Endodermal cell (in vitro differentiated cells): ENCODE measurements around the gene ZNF469. TPM values are rescaled to one million over a fixed set of nuclear protein-coding genes. Genes with fewer than 3 reads are reported as not detected.

ENCODE experiments used
- DNase-seq: peaks from one replicate; pipeline ENCODE4 v3.0.0-alpha.2; 2017
- H3K27ac ChIP-seq: 2 replicates; pipeline ENCODE4 v1.5.1; 2013; ENCODE audit warnings: mild to moderate bottlenecking, low read depth, low read length, moderate library complexity
- H3K27me3 ChIP-seq: 2 replicates; pipeline ENCODE4 v1.6.1; 2013; ENCODE audit warnings: mild to moderate bottlenecking, low read length, moderate library complexity; ENCODE audit not compliant: insufficient read depth, control insufficient read depth, poor library complexity, severe bottlenecking
- H3K36me3 ChIP-seq: 2 replicates; pipeline ENCODE4 v1.7.0; 2013; ENCODE audit warnings: mild to moderate bottlenecking, low read length, moderate library complexity; ENCODE audit not compliant: control insufficient read depth, insufficient read depth
- H3K4me1 ChIP-seq: one replicate; pipeline ENCODE4 v1.7.0; 2013; ENCODE audit warnings: low read length; ENCODE audit not compliant: control insufficient read depth, insufficient read depth
- H3K4me3 ChIP-seq: 2 replicates; pipeline ENCODE4 v1.5.1; 2013; ENCODE audit warnings: mild to moderate bottlenecking, low read length, moderate library complexity
- H3K9ac ChIP-seq: 2 replicates; pipeline ENCODE4 v1.6.1; 2013; ENCODE audit warnings: mild to moderate bottlenecking, low read length, moderate library complexity; ENCODE audit not compliant: poor library complexity, severe bottlenecking; ENCODE audit errors: extremely low read depth
- H3K9me3 ChIP-seq: 2 replicates; pipeline ENCODE4 v1.6.1; 2013; ENCODE audit warnings: mild to moderate bottlenecking, low read length, moderate library complexity; ENCODE audit not compliant: control insufficient read depth
- H3K27ac Mint-ChIP-seq: 2 replicates; pipeline ENCODE4 v1.8.0; 2020; ENCODE audit warnings: mixed read lengths
- H3K27me3 Mint-ChIP-seq: 2 replicates; pipeline ENCODE4 v1.8.0; 2021; ENCODE audit warnings: mild to moderate bottlenecking, mixed read lengths; ENCODE audit not compliant: insufficient read depth
- H3K36me3 Mint-ChIP-seq: 2 replicates; pipeline ENCODE4 v1.8.0; 2020; ENCODE audit warnings: low read depth, mixed read lengths
- H3K4me1 Mint-ChIP-seq: 2 replicates; pipeline ENCODE4 v1.8.0; 2020; ENCODE audit warnings: mixed read lengths
- H3K4me3 Mint-ChIP-seq: 2 replicates; pipeline ENCODE4 v1.8.0; 2020; ENCODE audit warnings: mild to moderate bottlenecking, moderate library complexity, mixed read lengths
- H3K9me3 Mint-ChIP-seq: 2 replicates; pipeline ENCODE4 v1.8.0; 2020; ENCODE audit warnings: mild to moderate bottlenecking, mixed read lengths
- WGBS, 2 experiments: methylation state at CpG; one replicate each; pipeline versions ENCODE4 v1.1.5 to v1.1.7; 2013; ENCODE audit warnings: missing lambda C conversion rate in 2 of 2, mixed read lengths in 1 of 2; ENCODE audit not compliant: insufficient coverage in 1 of 2, insufficient read length in 1 of 2; 5-methylcytosine and 5-hydroxymethylcytosine counted together
- total RNA-seq, 2 donors: library from RNA; stranded (reverse); fragmentation: NEBNext Ultra II Directional in 1 of 2; extraction: Animal tissue kit (Norgen Biotek cat#: 25700) in 1 of 2; gene quantifications; 2 replicates in 1 of 2; 3 replicates in 1 of 2; pipeline ENCODE4 v1.2.1, GENCODE V29; 2021
- TF ChIP-seq, protein P1 (sequence below): fragments of 200-600 bp; sonication (generic); conservative IDR thresholded peaks from 2 replicates; pipeline ENCODE4 v1.5.0; 2021; ENCODE audit warnings: antibody characterized with exemption, mild to moderate bottlenecking

The ZNF469 gene
- total RNA-seq, 2 donors from 2014 or later = 0.68 to 4.7 TPM

DNA sequence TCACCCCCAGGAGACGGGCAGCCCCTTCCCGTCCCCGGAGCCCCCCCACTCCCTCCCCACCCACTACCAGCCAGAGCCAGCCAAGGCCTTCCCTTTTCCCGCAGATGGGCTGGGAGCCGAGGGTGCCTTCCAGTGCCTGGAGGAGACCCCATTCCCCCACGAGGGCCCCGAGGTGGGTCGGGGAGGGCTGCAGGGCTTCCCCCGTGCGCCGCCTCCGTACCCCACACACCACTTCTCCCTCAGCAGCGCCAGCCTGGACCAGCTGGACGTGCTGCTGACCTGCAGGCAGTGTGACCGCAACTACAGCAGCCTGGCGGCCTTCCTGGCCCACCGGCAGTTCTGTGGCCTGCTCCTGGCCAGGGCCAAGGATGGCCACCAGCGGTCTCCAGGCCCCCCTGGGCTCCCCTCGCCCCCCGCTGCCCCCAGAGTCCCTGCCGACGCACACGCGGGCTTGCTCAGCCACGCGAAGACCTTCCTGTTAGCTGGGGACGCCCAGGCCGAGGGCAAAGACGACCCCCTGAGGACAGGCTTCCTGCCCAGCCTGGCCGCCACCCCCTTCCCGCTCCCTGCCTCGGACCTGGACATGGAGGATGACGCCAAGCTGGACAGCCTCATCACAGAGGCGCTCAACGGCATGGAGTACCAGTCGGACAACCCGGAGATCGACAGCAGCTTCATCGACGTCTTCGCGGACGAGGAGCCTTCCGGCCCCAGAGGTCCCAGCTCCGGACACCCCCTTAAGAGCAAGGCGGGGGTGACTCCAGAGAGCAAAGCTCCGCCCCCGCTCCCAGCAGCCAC lies 46.8 kb downstream of the ZNF469 start:
- no peaks in the 10 kb centered on the region for H3K9me3 ChIP-seq
- H3K27me3 ChIP-seq = peaks cover 11% of the 10 kb centered on the region
- no peak overlapping the region for H3K9ac ChIP-seq
- no peaks in the 10 kb centered on the region for H3K9me3 Mint-ChIP-seq
- whole genome bisulfite sequencing, 2 experiments = 90 to 91% methylated on average over 39 to 46 of the region's 48 CpGs
- no peak overlapping the region for H3K27ac Mint-ChIP-seq
- H3K27me3 Mint-ChIP-seq = peaks cover 2% of the 10 kb centered on the region
- no peak for DNase-seq
- H3K4me1 Mint-ChIP-seq = no peaks in the 10 kb centered on the region
- H3K27ac ChIP-seq = no peak overlapping the region
- H3K4me3 ChIP-seq = no peak overlapping the region
- TF ChIP-seq, protein P1, sequence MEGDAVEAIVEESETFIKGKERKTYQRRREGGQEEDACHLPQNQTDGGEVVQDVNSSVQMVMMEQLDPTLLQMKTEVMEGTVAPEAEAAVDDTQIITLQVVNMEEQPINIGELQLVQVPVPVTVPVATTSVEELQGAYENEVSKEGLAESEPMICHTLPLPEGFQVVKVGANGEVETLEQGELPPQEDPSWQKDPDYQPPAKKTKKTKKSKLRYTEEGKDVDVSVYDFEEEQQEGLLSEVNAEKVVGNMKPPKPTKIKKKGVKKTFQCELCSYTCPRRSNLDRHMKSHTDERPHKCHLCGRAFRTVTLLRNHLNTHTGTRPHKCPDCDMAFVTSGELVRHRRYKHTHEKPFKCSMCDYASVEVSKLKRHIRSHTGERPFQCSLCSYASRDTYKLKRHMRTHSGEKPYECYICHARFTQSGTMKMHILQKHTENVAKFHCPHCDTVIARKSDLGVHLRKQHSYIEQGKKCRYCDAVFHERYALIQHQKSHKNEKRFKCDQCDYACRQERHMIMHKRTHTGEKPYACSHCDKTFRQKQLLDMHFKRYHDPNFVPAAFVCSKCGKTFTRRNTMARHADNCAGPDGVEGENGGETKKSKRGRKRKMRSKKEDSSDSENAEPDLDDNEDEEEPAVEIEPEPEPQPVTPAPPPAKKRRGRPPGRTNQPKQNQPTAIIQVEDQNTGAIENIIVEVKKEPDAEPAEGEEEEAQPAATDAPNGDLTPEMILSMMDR = no peak
- no peaks in the 10 kb centered on the region for H3K4me1 ChIP-seq
- no peaks in the 10 kb centered on the region for H3K36me3 Mint-ChIP-seq
- H3K4me3 Mint-ChIP-seq = no peak overlapping the region
- no peaks in the 10 kb centered on the region for H3K36me3 ChIP-seq

DNA sequence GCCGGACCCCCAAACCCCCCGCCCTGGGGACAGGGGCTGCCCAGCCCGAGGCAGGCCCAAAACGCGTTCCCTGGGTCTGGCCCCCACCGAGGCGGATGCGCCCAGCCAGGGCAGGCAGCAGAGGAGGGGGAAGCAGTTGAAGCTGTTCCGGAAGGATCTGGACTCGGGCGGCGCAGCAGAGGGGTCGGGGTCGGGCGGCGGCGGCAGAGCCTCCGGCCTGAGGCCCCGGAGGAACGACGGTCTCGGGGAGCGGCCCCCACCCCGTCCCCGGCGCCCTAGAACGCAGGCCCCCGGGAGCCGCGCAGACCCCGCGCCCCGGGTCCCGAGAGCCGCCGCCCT lies 47.4 kb downstream of the ZNF469 start:
- Histone ChIP-seq H3K4me3 (no peak overlapping the region), H3K36me3 (no peaks in the 10 kb centered on the region), H3K27me3 (peaks cover 11% of the 10 kb centered on the region), H3K4me1 (no peaks in the 10 kb centered on the region), H3K9ac (no peak overlapping the region), H3K9me3 (no peaks in the 10 kb centered on the region), H3K27ac (no peak overlapping the region)
- Mint-ChIP-seq H3K4me1 (no peaks in the 10 kb centered on the region), H3K9me3 (no peaks in the 10 kb centered on the region), H3K27me3 (peaks cover 2% of the 10 kb centered on the region), H3K36me3 (no peaks in the 10 kb centered on the region), H3K4me3 (no peak overlapping the region), H3K27ac (no peak overlapping the region)
- TF ChIP-seq, protein P1 = no peak
- WGBS, 2 experiments = 76 to 77% methylated on average over 7 to 36 of the region's 36 CpGs
- DNase-seq = no peak

DNA sequence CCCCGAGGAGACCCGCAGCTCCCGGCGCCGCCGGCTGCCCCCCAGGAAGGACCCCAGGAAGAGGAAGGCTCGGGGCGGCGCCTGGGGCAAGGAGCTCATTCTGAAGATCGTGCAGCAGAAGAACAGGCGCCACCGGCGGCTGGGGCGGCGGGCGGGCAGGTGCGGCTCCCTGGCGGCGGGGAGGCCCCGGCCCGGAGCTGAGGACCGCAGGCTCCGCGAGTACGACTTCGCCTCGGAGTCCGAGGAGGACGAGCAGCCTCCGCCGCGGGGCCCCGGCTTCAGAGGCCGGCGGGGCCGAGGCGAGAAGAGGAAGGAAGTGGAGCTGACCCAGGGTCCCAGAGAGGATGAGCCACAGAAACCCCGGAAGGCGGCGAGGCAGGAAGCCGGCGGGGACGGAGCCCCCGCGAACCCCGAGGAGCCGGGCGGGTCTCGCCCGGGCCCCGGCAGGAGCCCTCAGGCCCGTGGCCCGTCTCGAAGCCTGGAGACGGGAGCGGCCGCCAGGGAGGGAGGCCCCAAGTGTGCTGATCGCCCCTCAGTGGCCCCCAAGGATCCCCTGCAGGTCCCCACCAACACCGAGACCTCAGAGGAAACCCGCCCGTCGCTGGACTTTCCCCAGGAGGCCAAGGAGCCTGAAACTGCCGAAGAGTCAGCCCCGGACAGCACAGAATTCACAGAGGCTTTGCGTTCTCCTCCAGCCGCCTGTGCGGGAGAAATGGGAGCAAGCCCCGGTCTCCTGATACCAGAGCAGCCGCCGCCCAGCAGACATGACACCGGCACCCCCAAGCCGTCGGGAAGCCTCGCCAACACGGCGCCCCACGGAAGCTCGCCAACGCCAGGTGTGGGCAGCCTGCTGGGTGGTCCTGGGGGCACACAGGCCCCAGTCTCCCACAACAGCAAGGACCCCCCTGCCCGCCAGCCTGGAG lies 48.0 kb downstream of the ZNF469 start:
- Histone ChIP-seq H3K27me3 (peaks cover 11% of the 10 kb centered on the region), H3K36me3 (no peaks in the 10 kb centered on the region), H3K9me3 (no peaks in the 10 kb centered on the region), H3K4me1 (no peaks in the 10 kb centered on the region), H3K27ac (no peak overlapping the region), H3K9ac (no peak overlapping the region), H3K4me3 (no peak overlapping the region)
- 61 to 70% methylated on average over 37 to 80 of the region's 80 CpGs for WGBS, 2 experiments
- no peaks in the 10 kb centered on the region for H3K4me1 Mint-ChIP-seq
- H3K27ac Mint-ChIP-seq = no peak overlapping the region
- TF ChIP-seq, protein P1 = no peak
- no peak overlapping the region for H3K4me3 Mint-ChIP-seq
- peaks cover 2% of the 10 kb centered on the region for H3K27me3 Mint-ChIP-seq
- DNase-seq = peak; percentile 65
- no peaks in the 10 kb centered on the region for H3K36me3 Mint-ChIP-seq
- no peaks in the 10 kb centered on the region for H3K9me3 Mint-ChIP-seq
